Testis (tissue), 3 donors: ENCODE results near the gene CHN2. TPM values are rescaled to one million over a fixed set of nuclear protein-coding genes. Genes with fewer than 3 reads are reported as not detected.

Experiments used
- DNase-seq: peaks from one replicate; pipeline ENCODE4 v3.0.0-alpha.2; 2019
- H3K27ac ChIP-seq, 2 donors: fragments of 200-600 bp; sonication (generic); one replicate each; pipeline ENCODE4 v1.5.1; 2019
- H3K27me3 ChIP-seq: fragments of 200-600 bp; sonication (generic); one replicate; pipeline ENCODE4 v1.5.1; 2019
- H3K36me3 ChIP-seq: fragments of 200-600 bp; sonication (generic); one replicate; pipeline ENCODE4 v1.5.1; 2017; ENCODE audit warnings: low read depth; ENCODE audit errors: missing control alignments
- H3K4me1 ChIP-seq: fragments of 200-600 bp; sonication (generic); one replicate; pipeline ENCODE4 v1.5.1; 2019
- H3K4me3 ChIP-seq, 2 donors: fragments of 200-600 bp; sonication (generic); one replicate each; pipeline ENCODE4 v1.5.1; 2017 to 2019
- H3K9me3 ChIP-seq: fragments of 200-600 bp; sonication (generic); one replicate; pipeline ENCODE4 v1.5.1; 2017
- CTCF ChIP-seq, 3 experiments: fragments of 450-650 bp in 2 of 3; fragments of 200-600 bp in 1 of 3; sonication (generic) in 1 of 3; IDR thresholded peaks; one replicate each; pipeline ENCODE4 v1.5.1; 2016 to 2019; ENCODE audit warnings: antibody characterized with exemption in 3 of 3, mild to moderate bottlenecking in 2 of 3, moderate library complexity in 1 of 3
- POLR2A ChIP-seq: fragments of 450-650 bp; IDR thresholded peaks from one replicate; pipeline ENCODE4 v1.6.1; 2017; ENCODE audit warnings: antibody characterized with exemption, mild to moderate bottlenecking, moderate library complexity
- WGBS, 2 donors: methylation state at CpG; one replicate each; pipeline ENCODE4 v1.1.5; 2018; 5-methylcytosine and 5-hydroxymethylcytosine counted together
- intact Hi-C: fragments of 100-400 bp; cut with DNase I; formaldehyde crosslinking; loops from one replicate; pipeline ENCODE4 v1.15.1; 2023; ENCODE audit warnings: low total_unique reads
- polyA plus RNA-seq: library from polyadenylated mRNA; stranded (reverse); fragments of 350-450 nt; fragmentation: Illumina TruSeq; extraction: RNeasy Lipid Tissue Mini Kit (QIAGEN cat#74804); gene quantifications from one replicate; pipeline ENCODE4 v1.2.3, GENCODE V29; 2014; ENCODE audit warnings: low read depth, low replicate concordance; ENCODE audit not compliant: insufficient read depth
- total RNA-seq, 2 donors: library from RNA; depleted of rRNA; stranded (reverse); fragments of >200 nt; gene quantifications; one replicate each; pipeline ENCODE4 v1.2.3, GENCODE V29; 2016

The CHN2 gene
- total and polyA plus RNA-seq, 3 donors from 2014 or later: 8.6 to 27.4 (median 15.1) TPM

- intact Hi-C loops: no loop called here
- 75 to 92% methylated on average over 6 of the region's 6 CpGs for WGBS, 2 donors
Measured at GRCh38 chr7:29335188-29336083, 140.9 kb downstream of the CHN2 start.

GRCh38 chr7:29337546-29338116 lies 143.1 kb downstream of the CHN2 start:
- Histone ChIP-seq H3K27ac (no peak overlapping the region), H3K36me3 (no peaks in the 10 kb centered on the region), H3K4me3 (no peak overlapping the region), H3K4me1 (no peaks in the 10 kb centered on the region), H3K27me3 (no peaks in the 10 kb centered on the region), H3K9me3 (no peaks in the 10 kb centered on the region)
- TF ChIP-seq CTCF (IDR thresholded peaks at IDR 0.05) (no peak), POLR2A (no peak)
- intact Hi-C loops: no loop called here
- no peak for DNase-seq
- 59 to 64% methylated on average over 4 of the region's 4 CpGs for WGBS, 2 donors

More at GRCh38 chr7:29335188-29336083, 140.9 kb downstream of the CHN2 start:
- Histone ChIP-seq H3K27ac (no peak overlapping the region), H3K9me3 (no peaks in the 10 kb centered on the region), H3K4me3 (no peak overlapping the region), H3K27me3 (no peaks in the 10 kb centered on the region), H3K36me3 (no peaks in the 10 kb centered on the region), H3K4me1 (no peaks in the 10 kb centered on the region)
- DNase-seq: no peak
- TF ChIP-seq POLR2A (no peak), CTCF (IDR thresholded peaks at IDR 0.05) (no peak)

GRCh38 chr7:29340696-29341095 lies 146.1 kb downstream of the CHN2 start:
- no peak overlapping the region for H3K27ac ChIP-seq
- no peaks in the 10 kb centered on the region for H3K4me1 ChIP-seq
- no peaks in the 10 kb centered on the region for H3K9me3 ChIP-seq
- H3K27me3 ChIP-seq: no peaks in the 10 kb centered on the region
- H3K36me3 ChIP-seq: no peaks in the 10 kb centered on the region
- TF ChIP-seq POLR2A (no peak), CTCF (IDR thresholded peaks at IDR 0.05) (no peak)
- DNase-seq: no peak
- 92 to 93% methylated on average over 8 of the region's 8 CpGs for WGBS, 2 donors
- intact Hi-C loops: no loop called here
- H3K4me3 ChIP-seq: no peak overlapping the region

- no peaks in the 10 kb centered on the region for H3K27me3 ChIP-seq
- no peak for DNase-seq
- 79 to 82% methylated on average over 7 of the region's 7 CpGs for WGBS, 2 donors
- H3K36me3 ChIP-seq: no peaks in the 10 kb centered on the region
- no peak overlapping the region for H3K27ac ChIP-seq
- TF ChIP-seq CTCF (IDR thresholded peaks at IDR 0.05) (no peak), POLR2A (no peak)
- no peak overlapping the region for H3K4me3 ChIP-seq
- H3K4me1 ChIP-seq: no peaks in the 10 kb centered on the region
- H3K9me3 ChIP-seq: no peaks in the 10 kb centered on the region
- intact Hi-C loops: no loop called here
Measured at GRCh38 chr7:29341156-29341555, 146.6 kb downstream of the CHN2 start.
